AG04449 (cell line): ENCODE results near the gene DLGAP1.
"Not testable (repeated sequence)": the region's sequence is repeated elsewhere in the genome, so short reads cannot be mapped to it uniquely, and the experiment has no call there.

ENCODE experiments used
- CTCF ChIA-PET: fragments of 350-600 bp; formaldehyde crosslinking; extraction: SDS; loops from one replicate; lab custom pipeline; 2021; ENCODE audit warnings: antibody characterized with exemption; lab: Yijun Ruan, JAX
- POLR2A ChIA-PET: fragments of 400-600, 350-600 bp; formaldehyde crosslinking; extraction: SDS; loops from one replicate; lab custom pipeline; 2020; ENCODE audit warnings: antibody characterized with exemption, inconsistent platforms; lab: Yijun Ruan, JAX
- DNase-seq: peaks from one replicate; pipeline ENCODE4 v3.0.0-alpha.2; 2010; ENCODE audit warnings: low read depth, low spot score
- H3K4me3 ChIP-seq: 2 replicates; pipeline ENCODE4 v1.5.1; 2011; ENCODE audit warnings: low read depth, mild to moderate bottlenecking, control low read depth, low read length
- TF ChIP-seq, protein P1 (sequence below): IDR thresholded peaks from one replicate; pipeline ENCODE4 v1.5.1; 2011; ENCODE audit warnings: mild to moderate bottlenecking, moderate library complexity, low read length, control low read depth, inconsistent platforms; ENCODE audit not compliant: insufficient read depth; ENCODE audit errors: missing control alignments

The DLGAP1 gene

GRCh38 chr18:3605486-3605952 lies 849.6 kb downstream of the DLGAP1 start:
- DNase-seq, result no peak
- CTCF ChIA-PET, result interaction anchor here (0.8 to 3.3 kb wide), 7 partner anchors 8 to 325 kb away, joined by 3 to 22 read pairs (median 3); no protein-coding TSS in a partner anchor
- H3K4me3 ChIP-seq, result peak overlapping the region; percentile 56
- TF ChIP-seq, protein P1, sequence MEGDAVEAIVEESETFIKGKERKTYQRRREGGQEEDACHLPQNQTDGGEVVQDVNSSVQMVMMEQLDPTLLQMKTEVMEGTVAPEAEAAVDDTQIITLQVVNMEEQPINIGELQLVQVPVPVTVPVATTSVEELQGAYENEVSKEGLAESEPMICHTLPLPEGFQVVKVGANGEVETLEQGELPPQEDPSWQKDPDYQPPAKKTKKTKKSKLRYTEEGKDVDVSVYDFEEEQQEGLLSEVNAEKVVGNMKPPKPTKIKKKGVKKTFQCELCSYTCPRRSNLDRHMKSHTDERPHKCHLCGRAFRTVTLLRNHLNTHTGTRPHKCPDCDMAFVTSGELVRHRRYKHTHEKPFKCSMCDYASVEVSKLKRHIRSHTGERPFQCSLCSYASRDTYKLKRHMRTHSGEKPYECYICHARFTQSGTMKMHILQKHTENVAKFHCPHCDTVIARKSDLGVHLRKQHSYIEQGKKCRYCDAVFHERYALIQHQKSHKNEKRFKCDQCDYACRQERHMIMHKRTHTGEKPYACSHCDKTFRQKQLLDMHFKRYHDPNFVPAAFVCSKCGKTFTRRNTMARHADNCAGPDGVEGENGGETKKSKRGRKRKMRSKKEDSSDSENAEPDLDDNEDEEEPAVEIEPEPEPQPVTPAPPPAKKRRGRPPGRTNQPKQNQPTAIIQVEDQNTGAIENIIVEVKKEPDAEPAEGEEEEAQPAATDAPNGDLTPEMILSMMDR, result no peak
- POLR2A ChIA-PET, result interaction anchor here (0.6 to 2.4 kb wide), 7 partner anchors 11 to 156 kb away, joined by 3 to 13 read pairs (median 7); no protein-coding TSS in a partner anchor

- TF ChIP-seq, protein P1, result no peak
- CTCF ChIA-PET, result interaction anchor here (0.8 to 3.4 kb wide), 11 partner anchors 9 to 324 kb away, joined by 3 to 34 read pairs (median 5); no protein-coding TSS in a partner anchor
- peak; percentile 98 for DNase-seq
- H3K4me3 ChIP-seq, result peak overlapping the region; percentile 56
- POLR2A ChIA-PET, result interaction anchor here (0.6 to 2.4 kb wide), 17 partner anchors 10 to 358 kb away, joined by 3 to 27 read pairs (median 6); partner anchors contain the start of genes MYL12A and TGIF1
Observed at GRCh38 chr18:3604498-3605408, 850.4 kb downstream of the DLGAP1 start.

GRCh38 chr18:3604235-3604497 lies 850.9 kb downstream of the DLGAP1 start:
- peak overlapping the region; percentile 56 for H3K4me3 ChIP-seq
- no peak for DNase-seq
- POLR2A ChIA-PET, result interaction anchor here (0.8 to 2.2 kb wide), 14 partner anchors 9 to 357 kb away, joined by 3 to 27 read pairs (median 4); partner anchors contain the start of genes MYL12A and TGIF1
- TF ChIP-seq, protein P1, result no peak
- CTCF ChIA-PET, result interaction anchor here (1.1 to 3.4 kb wide), 7 partner anchors 11 to 322 kb away, joined by 3 to 34 read pairs (median 7); no protein-coding TSS in a partner anchor

DNA sequence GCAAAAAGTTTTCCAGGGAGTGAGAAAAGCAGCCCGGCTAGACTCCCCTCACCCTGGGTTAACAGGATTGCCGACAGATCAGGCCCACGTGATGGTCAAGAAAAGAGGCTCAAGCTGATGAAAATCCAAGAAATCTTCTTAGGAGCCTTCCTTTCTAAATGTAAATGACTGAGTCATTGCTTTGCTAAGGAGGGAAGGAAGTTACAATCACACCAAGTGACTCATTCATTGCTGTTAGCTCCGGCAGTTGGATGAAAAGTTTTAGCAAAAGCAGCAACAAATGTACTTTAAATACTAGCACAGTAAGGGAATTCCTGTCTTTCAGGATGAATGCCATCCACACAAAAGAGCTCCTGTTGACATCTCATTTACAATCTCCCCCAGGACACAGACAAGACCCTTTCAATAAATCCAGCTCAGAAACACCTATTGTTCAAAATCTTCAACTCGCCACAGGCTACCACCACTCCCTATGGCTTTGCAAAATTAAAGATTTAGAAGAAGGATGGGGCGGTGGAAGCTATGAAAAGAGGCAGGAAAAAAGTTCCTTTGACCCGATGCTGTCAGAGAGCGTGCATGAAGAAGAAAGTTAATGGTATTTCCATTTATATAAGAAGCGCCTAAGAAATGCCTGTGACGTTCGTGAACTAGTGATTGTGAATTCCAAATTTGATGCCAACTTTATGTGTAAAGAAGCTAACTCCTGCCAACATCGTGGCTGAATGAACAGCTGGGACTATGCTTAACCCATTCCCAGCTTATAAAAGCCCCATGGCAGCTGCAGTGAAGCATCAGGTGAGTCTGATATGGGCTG lies 851.5 kb downstream of the DLGAP1 start:
- POLR2A ChIA-PET, result interaction anchor here (0.8 to 2.2 kb wide), 15 partner anchors 9 to 356 kb away, joined by 3 to 27 read pairs (median 4); partner anchors contain the start of genes MYL12A and TGIF1
- TF ChIP-seq, protein P1, result no peak
- peak; percentile 97 for DNase-seq
- CTCF ChIA-PET, result interaction anchor here (1.1 to 3.4 kb wide), 7 partner anchors 10 to 321 kb away, joined by 3 to 34 read pairs (median 7); no protein-coding TSS in a partner anchor
- peak overlapping the region; percentile 56 for H3K4me3 ChIP-seq

DNA sequence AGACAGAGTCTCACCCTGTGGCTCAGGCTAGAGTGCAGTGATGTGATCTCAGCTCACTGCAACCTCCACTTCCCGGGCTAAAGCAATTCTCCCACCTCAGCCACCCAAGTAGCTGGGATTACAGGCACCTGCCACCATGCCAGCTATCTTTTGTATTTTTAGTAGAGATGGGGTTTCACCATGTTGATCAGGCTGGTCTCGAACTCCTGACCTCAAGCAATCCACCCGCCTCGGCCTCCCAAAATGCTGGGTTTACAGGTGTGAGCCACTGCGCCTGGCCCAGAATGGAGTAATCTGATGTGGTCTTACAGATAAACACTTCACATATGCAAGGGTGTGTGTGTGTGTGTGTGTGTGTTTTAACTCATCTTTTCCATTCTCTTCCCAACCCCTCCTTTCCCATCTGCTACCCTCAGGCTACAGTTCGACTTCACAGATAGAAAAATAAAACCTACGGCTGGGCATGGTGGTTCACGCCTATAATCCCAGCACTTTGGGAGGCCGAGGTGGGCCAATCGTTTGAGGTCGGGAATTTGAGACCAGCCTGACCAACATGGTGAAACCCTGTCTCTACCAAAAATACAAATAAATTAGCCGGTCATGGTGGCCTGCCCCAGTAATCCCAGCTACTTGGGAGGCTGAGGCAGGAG lies 853.9 kb downstream of the DLGAP1 start:
- POLR2A ChIA-PET, H3K4me3 ChIP-seq, DNase-seq: not testable (repeated sequence)
- CTCF ChIA-PET, result interaction anchor here (1.3 to 3.4 kb wide), 4 partner anchors 8 to 147 kb away, joined by 3 to 34 read pairs (median 14); no protein-coding TSS in a partner anchor

DNA sequence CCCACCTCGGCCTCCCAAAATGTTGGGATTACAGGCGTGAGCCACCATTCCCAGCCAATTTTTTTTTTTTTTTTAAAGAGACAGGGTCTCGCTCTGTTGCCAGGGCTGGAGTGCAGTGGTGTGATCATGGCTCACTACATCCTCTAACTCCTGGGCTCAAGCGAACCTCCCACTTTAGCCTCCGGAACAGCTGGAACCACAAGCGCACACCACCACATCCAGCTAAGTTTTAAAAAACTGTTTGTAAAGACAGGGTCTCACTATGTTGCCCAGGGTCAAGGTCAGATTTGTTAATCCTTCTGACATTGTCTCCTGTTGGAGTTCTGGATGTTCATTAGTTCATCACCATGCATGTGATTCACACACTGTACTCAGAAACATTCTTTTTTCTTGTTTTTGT lies 855.2 kb downstream of the DLGAP1 start:
- CTCF ChIA-PET, result interaction anchor here (3.1 kb wide), 1 partner anchor 66 kb away, joined by 22 read pairs; no protein-coding TSS in a partner anchor
- H3K4me3 ChIP-seq, result no peak overlapping the region
- POLR2A ChIA-PET, result no interaction called here
- TF ChIP-seq, protein P1, result no peak
- no peak for DNase-seq
